Cerebellar cortex (tissue), 1 donor: ENCODE results near the gene GRID2.

Source experiments
- DNase-seq: peaks from one replicate; pipeline ENCODE4 v3.0.0-alpha.2; 2015; ENCODE audit warnings: low spot score

The GRID2 gene

DNA sequence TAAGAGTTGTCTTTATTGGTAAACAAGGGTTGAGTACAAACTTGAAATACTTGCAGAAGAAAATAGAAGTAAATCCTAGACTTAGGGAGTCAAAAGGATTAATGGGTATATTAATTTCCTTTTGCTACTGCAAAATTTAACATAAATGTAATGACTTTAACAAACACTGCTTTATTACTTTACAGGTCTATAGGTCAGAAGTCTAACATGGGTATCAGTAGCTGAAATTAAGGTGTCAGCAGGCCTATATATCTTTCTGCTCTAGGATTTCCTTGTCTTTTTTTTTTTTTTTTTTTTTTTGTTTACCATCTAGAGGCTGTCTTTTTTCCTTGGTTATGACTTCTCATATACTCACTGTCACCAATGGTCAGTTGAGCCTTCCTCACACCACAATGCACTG, 220.4 kb downstream of the GRID2 start:
- no peak for DNase-seq

DNA sequence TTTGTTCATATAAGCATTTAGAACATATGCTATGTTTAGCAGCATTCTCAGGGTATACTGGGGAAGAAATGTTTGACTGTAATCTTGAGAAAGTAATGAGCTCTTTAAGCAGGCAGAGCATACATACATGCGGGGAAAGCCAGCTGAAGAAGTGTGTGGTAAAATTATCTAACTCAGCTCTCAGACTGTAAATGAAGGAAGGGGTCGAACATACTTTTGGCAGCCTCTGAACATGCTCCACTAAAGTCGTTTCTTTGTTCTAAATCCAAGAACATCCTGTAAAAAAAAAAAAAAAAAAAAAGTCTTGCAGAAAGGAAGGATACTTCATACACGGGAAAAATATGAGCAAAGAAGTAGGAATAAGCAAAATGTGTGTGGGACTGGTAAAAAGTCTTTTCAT, 224.8 kb downstream of the GRID2 start:
- no peak for DNase-seq

DNA sequence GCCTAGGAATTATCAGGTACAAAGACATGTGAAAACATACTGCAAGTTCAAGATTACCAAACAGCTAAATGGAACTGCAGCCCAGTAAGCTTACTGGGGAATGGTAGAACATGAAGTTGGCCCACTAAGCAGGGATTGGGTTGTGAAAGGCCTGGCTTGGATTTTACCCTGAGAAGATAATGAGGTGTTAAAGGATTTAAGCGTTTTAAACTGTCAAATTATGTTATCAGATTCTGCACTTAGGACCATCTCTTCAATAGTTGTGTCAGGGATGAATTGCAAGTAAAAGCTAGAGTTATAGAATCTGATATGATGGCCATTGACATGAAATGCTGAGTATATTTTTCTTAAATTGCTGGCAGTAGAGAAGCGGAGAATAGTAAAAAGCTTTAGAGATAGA, 225.7 kb downstream of the GRID2 start:
- no peak for DNase-seq

- DNase-seq, result no peak
Observed at GRCh38 chr4:92535599-92535998, 231.8 kb downstream of the GRID2 start.

DNA sequence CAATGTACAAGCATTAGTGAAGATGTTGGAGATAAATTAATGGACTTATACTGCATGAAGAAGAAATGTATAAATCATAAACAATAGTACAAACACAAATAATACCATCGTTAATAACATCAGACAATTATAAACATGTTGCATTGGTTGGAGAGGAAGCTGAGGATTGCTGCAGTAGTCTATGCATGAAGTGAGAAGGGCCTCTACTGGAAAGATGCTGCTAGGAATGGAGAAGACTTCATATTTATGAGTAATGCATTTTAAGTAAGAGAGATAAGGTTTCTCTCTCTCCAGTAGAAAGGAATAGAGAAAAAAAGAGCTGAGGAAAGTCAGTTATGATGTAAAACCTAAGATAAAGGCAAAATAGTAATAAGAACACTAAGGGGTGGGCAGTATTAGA, 247.8 kb downstream of the GRID2 start:
- no peak for DNase-seq

DNA sequence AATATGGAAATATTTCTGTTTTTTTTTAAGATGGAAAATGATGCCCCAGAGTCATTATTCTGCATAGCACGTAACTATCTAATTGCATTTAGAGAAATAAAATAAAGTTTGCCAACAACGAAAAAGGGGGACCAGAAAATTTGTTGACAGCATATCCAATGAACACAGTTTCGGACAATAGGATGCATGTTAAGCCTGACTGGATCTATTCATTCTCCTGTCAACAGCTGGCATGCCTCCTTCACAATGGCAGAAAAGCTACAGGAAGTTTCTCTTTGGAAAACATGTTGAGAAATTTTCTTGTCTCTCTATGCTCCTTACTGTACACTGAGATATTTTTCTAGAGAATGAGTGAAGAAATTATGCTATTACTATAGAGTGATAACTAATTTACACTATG, 262.5 kb downstream of the GRID2 start:
- no peak for DNase-seq

- DNase-seq, result no peak
Observed at GRCh38 chr4:92580816-92581215, 277.1 kb downstream of the GRID2 start.

GRCh38 chr4:92599044-92599443, 295.3 kb downstream of the GRID2 start:
- DNase-seq, result no peak

DNA sequence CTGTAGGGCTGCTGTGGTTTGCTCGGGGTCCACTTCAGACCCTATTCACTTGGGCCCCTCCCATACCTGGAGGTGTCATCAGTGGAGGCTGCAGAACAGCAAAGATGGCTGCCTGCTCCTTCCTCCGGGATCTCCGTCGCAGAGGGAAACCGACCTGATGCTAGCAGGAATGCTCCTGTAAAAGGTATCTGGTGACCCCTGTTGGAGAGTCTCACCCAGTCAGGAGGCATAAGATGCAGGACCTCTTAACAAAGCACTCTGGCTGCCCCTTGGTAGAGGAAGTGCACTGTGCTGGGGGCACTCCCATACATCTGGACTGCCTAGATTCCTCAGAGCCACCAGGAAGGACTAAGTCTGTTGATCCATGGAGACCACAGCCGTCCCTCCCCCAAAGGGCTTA, 296.9 kb downstream of the GRID2 start:
- no peak for DNase-seq

- no peak for DNase-seq
Observed at GRCh38 chr4:92606227-92606626, 302.5 kb downstream of the GRID2 start.

DNA sequence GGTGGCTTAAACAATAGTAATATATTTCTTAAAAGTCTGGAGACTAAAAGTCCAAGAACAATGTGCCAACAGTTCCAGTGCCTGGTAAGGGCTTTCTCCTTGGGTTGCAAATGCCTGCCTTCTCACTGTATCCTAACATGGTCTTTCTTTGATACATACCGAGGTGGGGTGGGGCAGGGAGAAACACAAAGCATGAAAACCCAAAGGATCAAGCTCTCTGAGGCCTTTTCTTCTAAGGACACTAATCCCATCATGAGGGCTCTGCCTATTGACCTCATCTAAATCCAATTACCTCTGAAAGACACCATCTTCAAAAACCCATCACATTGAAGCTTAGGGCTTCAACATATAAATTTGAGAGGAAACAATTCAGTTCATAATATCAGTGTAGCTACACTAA, 311.3 kb downstream of the GRID2 start:
- no peak for DNase-seq

DNA sequence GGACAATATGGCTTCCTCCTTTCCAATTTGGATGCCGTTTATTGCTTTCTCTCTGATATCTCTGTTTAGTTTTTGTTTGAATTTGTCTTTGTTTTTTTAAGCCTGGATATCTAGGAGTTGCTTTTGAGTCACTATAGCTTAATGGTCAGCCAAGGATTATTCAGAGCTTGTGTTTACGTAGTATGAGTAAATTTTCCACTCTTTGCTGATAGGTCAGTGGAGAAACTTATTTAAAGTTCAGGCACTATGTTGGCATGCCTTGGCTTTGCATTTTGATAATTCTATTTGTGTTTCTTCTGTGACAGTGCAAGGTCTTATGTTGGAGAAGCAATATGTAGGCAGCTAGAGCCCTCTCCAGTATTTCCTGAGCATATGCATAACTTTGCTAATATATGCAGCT, 315.2 kb downstream of the GRID2 start:
- no peak for DNase-seq

DNA sequence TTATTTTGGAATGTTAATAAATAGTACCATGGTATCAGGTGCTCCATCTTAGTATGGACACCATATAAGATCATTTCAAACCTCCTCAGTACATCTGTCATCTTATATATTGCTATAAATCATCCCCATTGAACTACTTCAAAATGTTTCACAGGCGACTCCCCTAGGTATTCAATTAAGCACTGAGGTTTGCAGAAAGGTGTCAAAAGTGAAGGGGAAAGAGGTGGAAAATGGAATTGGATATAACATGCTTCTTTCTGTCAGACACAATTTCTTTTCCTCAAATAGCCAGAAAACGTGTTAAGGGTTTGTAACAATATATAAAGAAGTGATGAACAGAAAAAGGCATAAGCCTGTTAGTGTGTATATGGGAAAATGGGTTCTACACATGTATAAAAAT, 325.5 kb downstream of the GRID2 start:
- DNase-seq, result no peak

DNA sequence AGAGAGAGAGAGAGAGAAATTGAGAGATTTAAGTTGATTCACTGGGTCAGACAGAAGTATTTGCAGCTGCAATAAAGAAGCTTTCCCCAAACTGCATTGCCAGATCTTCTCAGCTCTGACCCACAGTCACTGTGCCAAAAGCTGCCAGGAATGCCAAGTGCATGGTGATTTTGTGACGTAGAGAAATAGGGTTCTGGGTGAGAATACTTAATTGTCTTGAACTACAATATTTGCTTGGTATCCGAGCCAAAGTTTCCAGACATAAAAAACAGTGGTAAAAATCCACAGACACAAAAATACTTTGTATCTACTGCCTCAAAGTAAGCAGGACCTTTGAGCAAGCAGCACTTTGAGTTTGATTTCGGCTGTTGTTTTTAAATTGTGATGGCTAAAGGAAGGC, 331.1 kb downstream of the GRID2 start:
- DNase-seq, result no peak

GRCh38 chr4:92636038-92636806, 332.5 kb downstream of the GRID2 start:
- peak; percentile 30 for DNase-seq

- no peak for DNase-seq
Observed at GRCh38 chr4:92641409-92641808, 337.6 kb downstream of the GRID2 start.

DNA sequence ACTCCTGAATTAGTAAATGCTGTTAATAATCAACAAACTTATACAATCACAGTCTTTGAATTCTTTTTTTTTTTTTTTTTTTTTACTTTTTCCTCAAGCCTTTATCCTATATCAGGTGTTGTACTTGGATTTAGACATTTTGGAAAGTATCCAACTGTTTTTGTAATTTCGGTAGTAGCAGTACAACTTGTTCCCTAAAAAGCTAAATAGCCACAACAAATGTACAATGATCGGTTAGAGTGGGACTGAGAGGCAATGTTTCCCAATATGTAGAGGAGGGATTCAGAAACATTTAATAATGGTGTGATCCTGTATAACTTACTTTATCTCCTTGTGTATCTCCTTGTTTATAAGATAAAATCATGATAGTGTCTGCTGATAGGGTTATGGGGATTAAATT, 343.1 kb downstream of the GRID2 start:
- DNase-seq, result peak; percentile 50

GRCh38 chr4:92651536-92651935, 347.8 kb downstream of the GRID2 start:
- no peak for DNase-seq

DNA sequence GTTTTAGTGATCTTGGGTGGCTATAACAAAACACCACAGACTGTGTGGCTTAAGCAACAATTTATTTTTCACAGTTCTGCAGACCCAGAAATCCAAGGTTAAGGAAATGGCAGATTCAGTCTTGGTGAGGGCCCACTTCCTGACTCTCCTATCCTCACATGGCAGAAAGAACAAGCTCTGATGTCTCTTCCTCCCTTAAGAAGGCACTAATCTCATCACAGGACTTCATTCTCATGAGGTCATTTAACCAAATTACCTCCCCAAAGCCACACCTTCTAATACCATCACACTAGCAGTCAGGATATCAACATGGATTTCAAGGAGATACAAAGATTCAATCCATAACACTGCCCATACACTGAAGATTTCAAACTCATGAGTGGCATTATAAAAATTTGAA, 350.3 kb downstream of the GRID2 start:
- DNase-seq, result no peak

DNA sequence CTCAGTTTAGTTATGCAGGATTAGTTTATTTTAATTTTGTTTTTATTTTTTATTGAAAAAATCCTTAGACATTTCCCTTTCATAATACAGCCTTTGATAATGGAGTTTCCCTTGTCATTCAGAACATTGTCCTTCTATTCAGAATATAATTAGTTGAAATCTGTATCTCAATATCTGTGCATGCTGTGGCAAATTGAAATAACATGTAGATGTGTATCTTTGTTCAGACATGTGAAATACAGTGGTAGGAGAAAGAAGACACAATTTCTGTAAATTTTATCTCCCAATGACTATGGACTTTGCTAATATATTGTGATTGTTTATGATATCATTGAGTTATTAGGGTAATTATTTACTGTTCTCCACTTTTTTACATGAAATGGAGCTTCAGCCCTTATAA, 353.9 kb downstream of the GRID2 start:
- no peak for DNase-seq

DNA sequence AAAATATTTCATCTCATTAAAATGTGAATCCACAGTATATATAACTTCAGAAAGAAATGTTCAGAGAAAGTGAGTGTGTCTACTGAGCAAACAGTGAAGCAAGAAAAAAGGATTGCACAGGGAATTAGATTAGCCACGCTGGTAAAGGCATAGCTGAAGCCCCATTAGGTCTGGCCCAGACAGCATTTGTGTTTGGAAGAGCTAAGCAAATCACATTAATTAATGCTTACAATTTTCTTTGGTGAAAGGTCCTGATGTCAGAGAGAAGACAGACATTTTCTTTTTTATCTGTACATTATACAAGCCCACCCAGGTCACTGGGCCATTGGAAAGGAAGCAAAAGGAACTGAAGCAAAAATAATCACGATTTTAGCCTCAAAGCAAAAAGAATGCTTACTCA, 354.6 kb downstream of the GRID2 start:
- DNase-seq, result no peak

DNA sequence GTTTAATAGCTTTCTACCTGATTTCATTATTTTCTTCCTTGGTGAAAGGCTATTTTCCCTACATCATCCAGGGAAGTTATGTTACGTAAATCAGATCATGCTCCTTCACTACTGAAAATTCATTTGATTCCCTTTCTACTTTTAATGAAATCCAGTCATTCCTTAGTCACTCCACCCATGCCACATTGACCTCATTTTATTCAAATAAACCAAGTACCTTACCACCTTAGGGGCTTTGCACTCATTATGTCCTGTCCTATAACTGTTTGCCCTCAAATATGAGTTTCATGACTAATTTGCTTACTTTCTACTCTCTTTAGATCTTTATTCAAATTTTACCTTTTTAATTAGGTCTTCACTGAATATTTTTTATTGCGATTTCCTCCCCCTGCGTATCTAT, 374.0 kb downstream of the GRID2 start:
- DNase-seq, result no peak

GRCh38 chr4:92678292-92678691, 374.5 kb downstream of the GRID2 start:
- no peak for DNase-seq

DNA sequence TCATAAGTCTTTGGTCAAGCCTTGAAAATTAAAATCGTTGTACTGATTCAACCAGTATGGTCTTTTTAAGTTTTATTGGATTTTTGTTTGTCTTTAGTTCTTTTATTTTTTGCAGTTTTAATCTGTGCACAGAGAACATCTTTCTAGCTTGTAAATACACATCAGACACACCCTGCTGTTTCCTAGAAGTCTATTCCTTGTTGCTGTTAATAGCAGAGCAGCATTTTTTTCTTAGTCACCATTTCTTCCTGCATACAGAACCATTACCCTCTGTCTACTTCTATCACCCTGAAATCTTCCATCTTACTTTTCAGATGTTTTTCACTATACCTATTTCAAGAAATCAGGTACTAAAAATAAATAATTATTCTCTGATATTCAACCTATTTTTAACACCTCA, 375.4 kb downstream of the GRID2 start:
- no peak for DNase-seq

- DNase-seq, result no peak
Observed at GRCh38 chr4:92714640-92715039, 410.9 kb downstream of the GRID2 start.
